HCT116 (cell line): ENCODE data around the gene FAM43B. TPM values are rescaled to one million over a fixed set of nuclear protein-coding genes. Genes with fewer than 3 reads are reported as not detected.

ENCODE experiments used
- ATAC-seq: fragments of 200-7000 bp; cut with Tn5 transposase; 2 replicates; pipeline ENCODE4 v1.9.1; 2020; ENCODE audit warnings: mild to moderate bottlenecking, moderate library complexity
- BruUV-seq: library from RNA; stranded (reverse); fragments of 400-500 nt; replicated peaks from 2 replicates; lab custom pipeline; 2021; lab: Mats Ljungman, UMichigan
- CTCF ChIA-PET: fragments of 300-600 bp; sonication (Branson Sonifier 250); formaldehyde crosslinking; loops from one replicate; lab custom pipeline; 2021; ENCODE audit warnings: antibody characterized with exemption; lab: Charles Lee
- POLR2A ChIA-PET: fragments of 300-600, 350-600 bp; sonication (Branson Sonifier 250); formaldehyde crosslinking; loops from one replicate; lab custom pipeline; 2021; ENCODE audit warnings: antibody characterized with exemption; lab: Charles Lee
- RAD21 ChIA-PET, 2 experiments: fragments of 300-600 bp; sonication (Branson Sonifier 250); formaldehyde crosslinking; loops; one replicate each; lab custom pipeline; 2023; ENCODE audit warnings: low total read pairs in 2 of 2; ENCODE audit not compliant: uncharacterized antibody in 2 of 2, unreplicated experiment in 2 of 2, low non-redundant PET in 1 of 2; lab: Charles Lee
- DNase-seq: peaks from one replicate; pipeline ENCODE4 v3.0.0-alpha.2; 2010; ENCODE audit warnings: low read depth, low spot score
- H2AFZ ChIP-seq: fragments of 200-600 bp; shearing (Covaris generic), sonication (generic); 2 replicates; pipeline ENCODE4 v1.6.1; 2017; ENCODE audit warnings: low read depth, mixed run types, mixed read lengths, antibody characterized with exemption, low read length; ENCODE audit not compliant: poor library complexity, severe bottlenecking
- H3K27ac ChIP-seq: 2 replicates; pipeline ENCODE4 v1.5.1; 2012; ENCODE audit warnings: low read depth, low read length
- H3K27me3 ChIP-seq: fragments of 200-600 bp; sonication (generic); 2 replicates; pipeline ENCODE4 v1.6.1; 2016; ENCODE audit warnings: mixed run types, low read length, mixed read lengths; ENCODE audit not compliant: insufficient read depth
- H3K36me3 ChIP-seq, 2 experiments: fragments of 200-500 bp in 1 of 2; fragments of 200-600 bp in 1 of 2; sonication (Bioruptor generic) in 1 of 2; sonication (generic) in 1 of 2; 2 replicates each; pipeline versions ENCODE4 v1.5.1 to v1.6.1; 2014 to 2016; ENCODE audit warnings: low read length in 2 of 2, inconsistent platforms in 1 of 2, mixed read lengths in 1 of 2, mixed run types in 1 of 2; ENCODE audit not compliant: insufficient read depth in 2 of 2, control insufficient read depth in 1 of 2
- H3K4me1 ChIP-seq, 2 experiments: fragments of 200-600 bp in 1 of 2; sonication (generic) in 1 of 2; 2 replicates each; pipeline versions ENCODE4 v1.5.1 to v1.6.1; 2012 to 2017; ENCODE audit warnings: low read length in 2 of 2, inconsistent platforms in 1 of 2, mild to moderate bottlenecking in 1 of 2, mixed read lengths in 1 of 2, mixed run types in 1 of 2, moderate library complexity in 1 of 2; ENCODE audit not compliant: insufficient read depth in 2 of 2, control insufficient read depth in 1 of 2
- H3K4me2 ChIP-seq: fragments of 200-600 bp; sonication (generic); 2 replicates; pipeline ENCODE4 v1.6.1; 2017; ENCODE audit warnings: mixed run types, low read length, mixed read lengths
- H3K4me3 ChIP-seq, 2 experiments: fragments of 200-600 bp in 1 of 2; sonication (generic) in 1 of 2; replicated peaks in 1 of 2; 2 replicates each; pipeline ENCODE4 v1.5.1; 2011 to 2016; ENCODE audit warnings: low read length in 2 of 2, control low read depth in 1 of 2, low read depth in 1 of 2, mild to moderate bottlenecking in 1 of 2, mixed read lengths in 1 of 2, mixed run types in 1 of 2
- H3K79me2 ChIP-seq: fragments of 200-600 bp; sonication (generic); 2 replicates; pipeline ENCODE4 v1.6.1; 2017; ENCODE audit warnings: mild to moderate bottlenecking, mixed run types, low read length, moderate library complexity, mixed read lengths; ENCODE audit not compliant: insufficient read depth
- H3K9ac ChIP-seq: fragments of 200-600 bp; sonication (generic); 2 replicates; pipeline ENCODE4 v1.6.1; 2016; ENCODE audit warnings: low read length, mixed read lengths
- H3K9me2 ChIP-seq: fragments of 200-600 bp; sonication (generic), shearing (Covaris generic); 2 replicates; pipeline ENCODE4 v1.6.1; 2017; ENCODE audit warnings: mixed run types, mild to moderate bottlenecking, moderate library complexity; ENCODE audit not compliant: insufficient read depth
- H3K9me3 ChIP-seq, 2 experiments: fragments of 200-500 bp in 1 of 2; fragments of 200-600 bp in 1 of 2; sonication (Bioruptor generic) in 1 of 2; sonication (generic) in 1 of 2; 2 replicates each; pipeline ENCODE4 v1.6.1; 2014 to 2017; ENCODE audit warnings: low read length in 2 of 2, mixed read lengths in 2 of 2, inconsistent platforms in 1 of 2, low read depth in 1 of 2, mild to moderate bottlenecking in 1 of 2, mixed run types in 1 of 2, moderate library complexity in 1 of 2; ENCODE audit not compliant: control insufficient read depth in 1 of 2, insufficient read depth in 1 of 2
- H4K20me1 ChIP-seq: fragments of 200-600 bp; sonication (generic), shearing (Covaris generic); 2 replicates; pipeline ENCODE4 v1.6.1; 2017; ENCODE audit warnings: mixed run types, mild to moderate bottlenecking, moderate library complexity; ENCODE audit not compliant: insufficient read depth
- CEBPB ChIP-seq: IDR thresholded peaks from 2 replicates; pipeline ENCODE4 v1.6.1; 2012; ENCODE audit warnings: low read depth
- FOSL1 ChIP-seq: IDR thresholded peaks from 2 replicates; pipeline ENCODE4 v1.6.1; 2012; ENCODE audit warnings: low read depth
- SP1 ChIP-seq: IDR thresholded peaks from 2 replicates; pipeline ENCODE4 v1.6.1; 2012; ENCODE audit warnings: low read depth
- SRF ChIP-seq: IDR thresholded peaks from 2 replicates; pipeline ENCODE4 v1.6.1; 2012; ENCODE audit warnings: low read depth
- intact Hi-C: fragments of 100-400 bp; cut with micrococcal nuclease; formaldehyde crosslinking; loops from 2 replicates; pipeline ENCODE4 v1.10.0; 2022
- total RNA-seq: library from RNA; stranded (reverse); gene quantifications from one replicate; pipeline ENCODE4 v1.2.1, GENCODE V29; 2021; ENCODE audit not compliant: unreplicated experiment
- TF ChIP-seq, protein P1 (sequence below): IDR thresholded peaks from 2 replicates; pipeline ENCODE4 v1.6.1; 2012; ENCODE audit warnings: low read depth

Gene FAM43B
- total RNA-seq, 1 experiment from 2014 or later = not detected

DNA sequence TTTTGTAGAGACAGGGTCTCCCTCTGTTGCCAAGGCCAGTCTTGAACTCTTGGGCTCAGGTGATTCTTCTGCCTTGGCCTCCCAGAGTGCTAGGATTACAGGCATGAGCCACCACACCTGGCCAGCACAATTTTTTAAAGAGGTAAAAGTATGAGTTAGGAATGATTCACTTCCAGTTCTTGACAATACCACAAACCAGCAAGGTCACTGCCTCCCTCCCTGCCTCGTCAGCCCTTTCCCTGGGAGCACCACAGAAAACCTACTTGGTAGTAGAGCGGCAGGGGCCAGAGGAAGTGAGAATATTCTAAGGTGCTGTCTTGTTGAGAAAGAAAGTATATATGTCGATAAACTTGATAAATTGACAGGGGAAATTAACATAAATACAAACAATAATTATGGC is 25.7 kb downstream of the FAM43B start:
- Histone ChIP-seq H3K9me3 (no peaks in the 10 kb centered on the region), H2AFZ (peak overlapping the region; percentile 78), H4K20me1 (no peaks in the 10 kb centered on the region), H3K9me2 (no peaks in the 10 kb centered on the region), H3K9ac (no peak overlapping the region), H3K4me3 (no peak overlapping the region), H3K27ac (no peak overlapping the region), H3K4me2 (peak overlapping the region; percentile 24), H3K4me1 (peaks cover 17 to 44% of the 10 kb centered on the region in 2 experiments), H3K36me3 (no peaks in the 10 kb centered on the region), H3K79me2 (no peaks in the 10 kb centered on the region), H3K27me3 (0 out of 2 replicates have a peak, but pooled peaks cover 2% of the 10 kb centered on the region)
- DNase-seq (no peak), ATAC-seq (no peak)
- TF ChIP-seq FOSL1 (peak; percentile 47; the same call in 1 of the 2 replicates), CEBPB (no peak), SP1 (peak; percentile 36; the same call in 1 of the 2 replicates), SRF (no peak)
- RAD21 ChIA-PET = no interaction called here
- BruUV-seq = no TSS peak
- intact Hi-C loops = loop anchor here (5.0 kb wide), 1 partner anchor 34 kb away; no protein-coding TSS in a partner anchor
- CTCF ChIA-PET = no interaction called here
- POLR2A ChIA-PET = no interaction called here

DNA sequence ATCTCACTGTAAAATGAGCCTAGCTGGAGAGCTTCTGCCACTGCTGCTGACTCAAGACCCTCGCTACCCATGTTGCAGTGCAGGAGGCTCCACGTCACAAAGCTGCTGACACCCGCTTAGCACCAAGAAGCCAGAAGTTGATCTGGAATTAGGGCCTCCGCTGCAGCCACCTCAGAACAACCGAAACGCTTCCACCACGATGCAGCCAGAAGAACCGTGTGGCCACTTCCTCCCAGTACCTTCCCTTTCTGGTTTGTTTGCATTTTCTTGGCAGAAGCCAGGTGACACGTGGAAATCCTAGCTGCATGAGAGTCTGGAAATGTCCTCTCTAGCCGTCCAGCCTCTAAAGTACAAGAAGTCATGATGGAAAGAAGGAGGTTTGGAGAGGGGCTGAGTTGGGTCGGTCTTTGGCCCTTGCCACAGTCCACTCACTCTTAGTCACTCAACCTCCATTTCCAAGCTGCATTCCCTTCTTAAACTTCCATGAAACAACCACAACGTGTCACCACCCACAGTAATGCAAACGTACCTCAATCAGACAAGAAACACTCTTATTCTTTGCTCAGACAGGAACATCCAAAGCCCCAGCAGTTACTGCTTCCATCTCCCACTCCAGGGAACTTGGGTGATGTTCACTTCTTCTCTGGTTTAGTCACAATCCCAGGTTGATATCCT is 26.5 kb downstream of the FAM43B start:
- CTCF ChIA-PET = interaction anchor here (1.1 kb wide), 1 partner anchor 55 kb away, joined by 3 read pairs; no protein-coding TSS in a partner anchor
- H3K4me2 ChIP-seq = no peak overlapping the region; the same call in 1 of the 2 replicates
- H3K27ac ChIP-seq = no peak overlapping the region
- H4K20me1 ChIP-seq = no peaks in the 10 kb centered on the region
- H3K4me1 ChIP-seq = peaks cover 17 to 44% of the 10 kb centered on the region in 2 experiments
- H3K9ac ChIP-seq = no peak overlapping the region
- H3K9me2 ChIP-seq = no peaks in the 10 kb centered on the region
- no TSS peak for BruUV-seq
- DNase-seq = no peak
- peak overlapping the region; percentile 78 for H2AFZ ChIP-seq
- intact Hi-C loops = loop anchor here (5.0 kb wide), 1 partner anchor 33 kb away; no protein-coding TSS in a partner anchor
- TF ChIP-seq, protein P1, sequence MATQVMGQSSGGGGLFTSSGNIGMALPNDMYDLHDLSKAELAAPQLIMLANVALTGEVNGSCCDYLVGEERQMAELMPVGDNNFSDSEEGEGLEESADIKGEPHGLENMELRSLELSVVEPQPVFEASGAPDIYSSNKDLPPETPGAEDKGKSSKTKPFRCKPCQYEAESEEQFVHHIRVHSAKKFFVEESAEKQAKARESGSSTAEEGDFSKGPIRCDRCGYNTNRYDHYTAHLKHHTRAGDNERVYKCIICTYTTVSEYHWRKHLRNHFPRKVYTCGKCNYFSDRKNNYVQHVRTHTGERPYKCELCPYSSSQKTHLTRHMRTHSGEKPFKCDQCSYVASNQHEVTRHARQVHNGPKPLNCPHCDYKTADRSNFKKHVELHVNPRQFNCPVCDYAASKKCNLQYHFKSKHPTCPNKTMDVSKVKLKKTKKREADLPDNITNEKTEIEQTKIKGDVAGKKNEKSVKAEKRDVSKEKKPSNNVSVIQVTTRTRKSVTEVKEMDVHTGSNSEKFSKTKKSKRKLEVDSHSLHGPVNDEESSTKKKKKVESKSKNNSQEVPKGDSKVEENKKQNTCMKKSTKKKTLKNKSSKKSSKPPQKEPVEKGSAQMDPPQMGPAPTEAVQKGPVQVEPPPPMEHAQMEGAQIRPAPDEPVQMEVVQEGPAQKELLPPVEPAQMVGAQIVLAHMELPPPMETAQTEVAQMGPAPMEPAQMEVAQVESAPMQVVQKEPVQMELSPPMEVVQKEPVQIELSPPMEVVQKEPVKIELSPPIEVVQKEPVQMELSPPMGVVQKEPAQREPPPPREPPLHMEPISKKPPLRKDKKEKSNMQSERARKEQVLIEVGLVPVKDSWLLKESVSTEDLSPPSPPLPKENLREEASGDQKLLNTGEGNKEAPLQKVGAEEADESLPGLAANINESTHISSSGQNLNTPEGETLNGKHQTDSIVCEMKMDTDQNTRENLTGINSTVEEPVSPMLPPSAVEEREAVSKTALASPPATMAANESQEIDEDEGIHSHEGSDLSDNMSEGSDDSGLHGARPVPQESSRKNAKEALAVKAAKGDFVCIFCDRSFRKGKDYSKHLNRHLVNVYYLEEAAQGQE = no peak
- no peak for TF ChIP-seq CEBPB
- ATAC-seq = no peak
- no peaks in the 10 kb centered on the region for H3K27me3 ChIP-seq
- no peak overlapping the region for H3K4me3 ChIP-seq
- POLR2A ChIA-PET = interaction anchor here (1.2 kb wide), 1 partner anchor 10 kb away, joined by 4 read pairs; the partner anchor contains the start of gene CDA
- no peaks in the 10 kb centered on the region for H3K79me2 ChIP-seq
- RAD21 ChIA-PET = no interaction called here
- H3K9me3 ChIP-seq = no peaks in the 10 kb centered on the region
- no peaks in the 10 kb centered on the region for H3K36me3 ChIP-seq
